ENCODE measurements around the gene SERGEF.

SERGEF gene

DNA sequence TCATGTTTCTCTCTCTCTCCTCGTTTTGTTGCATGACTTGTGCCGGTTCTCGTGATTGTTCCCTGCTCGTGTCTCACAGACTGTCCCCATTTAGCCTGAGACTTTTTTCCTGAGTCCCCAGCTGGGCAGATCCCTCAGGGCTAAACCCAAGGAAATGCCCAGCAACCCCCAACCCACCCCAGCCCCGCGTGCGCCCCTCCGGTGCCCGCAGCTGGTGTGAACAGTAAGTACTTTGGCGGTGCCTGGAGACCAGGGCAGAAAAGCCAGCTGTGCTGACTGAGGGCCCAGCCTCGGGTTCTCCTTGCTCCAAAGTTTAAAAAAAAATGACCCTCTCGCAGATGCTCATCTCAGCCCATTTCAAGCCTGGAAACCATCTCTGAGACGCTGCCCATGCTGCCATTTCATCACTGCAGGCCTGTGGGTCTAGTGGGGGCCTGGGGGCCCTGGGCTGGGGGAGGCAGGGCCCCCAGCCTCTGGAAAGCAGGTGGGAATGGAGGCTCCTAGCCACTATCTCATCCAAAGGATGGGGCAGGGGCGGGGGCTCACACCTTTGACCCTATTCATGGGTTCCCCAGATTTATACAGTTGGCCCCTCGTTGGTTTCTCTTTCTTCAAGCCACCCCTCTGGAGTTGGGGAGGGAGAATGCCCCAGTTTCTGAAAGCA lies 236.5 kb downstream of the SERGEF start:
- no peak overlapping the region for H2AFZ ChIP-seq

DNA sequence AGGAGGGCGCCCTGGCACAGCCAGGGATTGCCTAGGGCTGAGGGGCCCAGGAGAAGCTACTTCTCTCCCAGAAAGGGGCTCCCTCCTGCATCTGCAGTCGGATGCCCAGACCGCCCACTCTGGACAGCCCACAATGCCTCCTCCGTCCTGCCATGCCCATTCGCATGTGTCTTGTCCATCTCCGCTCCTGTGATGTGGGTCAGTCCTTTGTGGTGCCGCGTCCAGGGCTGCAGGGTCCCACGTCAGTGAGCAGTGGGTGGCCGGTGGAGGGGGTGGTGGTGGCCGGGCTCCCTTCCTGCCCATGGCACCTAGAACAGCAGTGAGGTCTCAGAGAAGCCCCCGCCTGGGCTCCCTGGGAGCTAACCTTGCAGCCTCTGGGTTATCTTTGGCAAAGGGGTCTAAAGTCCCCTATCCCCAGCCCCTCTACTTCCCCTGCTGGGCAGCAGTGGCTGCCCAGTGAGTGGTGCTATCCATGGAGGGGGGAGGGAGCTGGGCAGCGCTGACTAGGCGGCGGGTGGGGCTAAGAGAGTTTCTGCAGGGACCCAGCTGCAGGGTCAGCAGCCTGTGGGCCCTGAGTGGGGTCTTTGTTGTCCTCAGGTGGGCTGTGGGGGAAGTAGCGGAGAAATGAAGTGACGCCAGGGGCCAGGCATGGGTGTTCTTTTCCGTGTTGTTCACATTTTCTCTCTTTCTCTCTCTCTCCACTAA lies 237.2 kb downstream of the SERGEF start:
- H3K4me1 ChIP-seq = no peaks in the 10 kb centered on the region
- H3K4me2 ChIP-seq (ENCODE audit: low read length) = no peak overlapping the region
- H3K36me3 ChIP-seq (ENCODE audit: control insufficient read depth, insufficient read depth, low read length) = no peaks in the 10 kb centered on the region
- no peaks in the 10 kb centered on the region for H3K27me3 ChIP-seq (ENCODE audit: control insufficient read depth, insufficient read depth, low read length)
- no peak overlapping the region for H3K4me3 ChIP-seq (ENCODE audit: low read depth, low read length)
- H3K79me2 ChIP-seq = no peaks in the 10 kb centered on the region
- no peak overlapping the region for H2AFZ ChIP-seq
- H3K9me3 ChIP-seq (ENCODE audit: control insufficient read depth, low read length) = no peaks in the 10 kb centered on the region
- TF ChIP-seq, protein P1, sequence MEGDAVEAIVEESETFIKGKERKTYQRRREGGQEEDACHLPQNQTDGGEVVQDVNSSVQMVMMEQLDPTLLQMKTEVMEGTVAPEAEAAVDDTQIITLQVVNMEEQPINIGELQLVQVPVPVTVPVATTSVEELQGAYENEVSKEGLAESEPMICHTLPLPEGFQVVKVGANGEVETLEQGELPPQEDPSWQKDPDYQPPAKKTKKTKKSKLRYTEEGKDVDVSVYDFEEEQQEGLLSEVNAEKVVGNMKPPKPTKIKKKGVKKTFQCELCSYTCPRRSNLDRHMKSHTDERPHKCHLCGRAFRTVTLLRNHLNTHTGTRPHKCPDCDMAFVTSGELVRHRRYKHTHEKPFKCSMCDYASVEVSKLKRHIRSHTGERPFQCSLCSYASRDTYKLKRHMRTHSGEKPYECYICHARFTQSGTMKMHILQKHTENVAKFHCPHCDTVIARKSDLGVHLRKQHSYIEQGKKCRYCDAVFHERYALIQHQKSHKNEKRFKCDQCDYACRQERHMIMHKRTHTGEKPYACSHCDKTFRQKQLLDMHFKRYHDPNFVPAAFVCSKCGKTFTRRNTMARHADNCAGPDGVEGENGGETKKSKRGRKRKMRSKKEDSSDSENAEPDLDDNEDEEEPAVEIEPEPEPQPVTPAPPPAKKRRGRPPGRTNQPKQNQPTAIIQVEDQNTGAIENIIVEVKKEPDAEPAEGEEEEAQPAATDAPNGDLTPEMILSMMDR (IDR thresholded peaks at IDR 0.05) = no peak
- no peak overlapping the region for H3K27ac ChIP-seq
- H3K9ac ChIP-seq = no peak overlapping the region

More for the DNA sequence above, 236.5 kb downstream of the SERGEF start:
- no peak overlapping the region for H3K27ac ChIP-seq
- H3K9me3 ChIP-seq (ENCODE audit: control insufficient read depth, low read length) = no peaks in the 10 kb centered on the region
- H3K27me3 ChIP-seq (ENCODE audit: control insufficient read depth, insufficient read depth, low read length) = no peaks in the 10 kb centered on the region
- no peak overlapping the region for H3K9ac ChIP-seq
- H3K4me3 ChIP-seq (ENCODE audit: low read depth, low read length) = no peak overlapping the region
- no peaks in the 10 kb centered on the region for H3K79me2 ChIP-seq
- no peaks in the 10 kb centered on the region for H3K36me3 ChIP-seq (ENCODE audit: control insufficient read depth, insufficient read depth, low read length)
- TF ChIP-seq, protein P1 (IDR thresholded peaks at IDR 0.05) = no peak
- H3K4me1 ChIP-seq = no peaks in the 10 kb centered on the region
- H3K4me2 ChIP-seq (ENCODE audit: low read length) = no peak overlapping the region

DNA sequence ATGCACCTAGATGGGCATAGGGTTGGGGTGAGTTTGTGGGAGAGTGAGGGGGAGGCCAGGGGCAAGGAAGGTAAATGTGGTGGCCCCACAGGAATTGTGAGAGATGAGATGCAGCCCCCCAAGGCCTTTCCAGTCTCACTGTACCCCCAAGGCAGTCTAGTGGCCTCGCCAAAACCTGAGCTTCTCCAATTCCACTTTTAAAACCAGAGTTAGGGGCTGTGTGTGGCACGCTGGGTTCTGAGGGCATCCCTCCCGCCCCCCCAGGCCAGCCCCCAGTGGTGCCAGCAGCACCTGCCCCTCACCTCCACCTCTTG lies 237.9 kb downstream of the SERGEF start:
- H3K27me3 ChIP-seq (ENCODE audit: control insufficient read depth, insufficient read depth, low read length) = no peaks in the 10 kb centered on the region

DNA sequence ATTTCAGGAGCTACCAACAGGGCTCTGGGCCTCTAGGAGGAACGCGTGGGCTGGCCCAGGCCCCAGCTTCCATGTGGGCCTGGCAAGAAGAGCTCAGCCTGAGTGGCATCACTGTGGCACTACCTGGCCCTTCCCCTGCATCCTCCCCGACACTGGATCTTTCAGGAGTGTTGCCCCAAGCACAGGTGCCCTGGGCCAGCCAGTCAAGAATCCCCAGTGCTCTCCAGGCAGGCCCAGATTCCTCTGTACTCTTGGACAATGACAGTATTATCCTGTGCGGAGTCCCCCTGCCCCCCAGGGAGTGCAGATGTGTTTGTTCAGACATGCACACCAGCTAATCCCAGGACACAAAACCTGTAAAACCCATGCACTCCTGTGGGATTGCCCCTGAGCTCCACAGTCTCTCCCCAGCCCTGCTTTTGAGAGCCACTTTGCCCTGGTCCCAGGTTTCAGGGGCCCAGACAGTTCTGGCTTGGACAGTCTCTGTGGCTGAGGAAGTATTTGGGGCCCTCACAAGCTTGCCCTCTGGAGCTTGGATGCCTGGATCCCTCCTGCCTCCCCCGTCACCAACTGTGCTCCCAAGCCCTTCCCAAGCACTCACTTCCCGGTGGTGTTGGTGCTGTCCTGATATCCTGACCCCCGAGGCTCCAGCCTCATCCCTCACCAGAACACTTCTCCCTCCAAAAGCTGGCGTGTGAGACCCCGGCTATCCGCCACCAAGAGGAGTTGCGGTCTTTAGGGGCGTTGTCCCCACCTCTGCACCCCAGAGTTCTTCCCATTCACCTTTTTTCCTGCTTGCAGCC lies 238.4 kb downstream of the SERGEF start:
- H3K9me3 ChIP-seq (ENCODE audit: control insufficient read depth, low read length) = no peaks in the 10 kb centered on the region
- H2AFZ ChIP-seq = no peak overlapping the region
- H3K4me1 ChIP-seq = no peaks in the 10 kb centered on the region
- no peaks in the 10 kb centered on the region for H3K79me2 ChIP-seq
- no peak overlapping the region for H3K9ac ChIP-seq
- H3K4me3 ChIP-seq (ENCODE audit: low read depth, low read length) = no peak overlapping the region
- no peaks in the 10 kb centered on the region for H3K27me3 ChIP-seq (ENCODE audit: control insufficient read depth, insufficient read depth, low read length)
- TF ChIP-seq, protein P1 (IDR thresholded peaks at IDR 0.05) = no peak
- no peak overlapping the region for H3K27ac ChIP-seq
- no peaks in the 10 kb centered on the region for H3K36me3 ChIP-seq (ENCODE audit: control insufficient read depth, insufficient read depth, low read length)
- H3K4me2 ChIP-seq (ENCODE audit: low read length) = no peak overlapping the region

More for the DNA sequence above, 237.9 kb downstream of the SERGEF start:
- Histone ChIP-seq H2AFZ (no peak overlapping the region), H3K4me1 (no peaks in the 10 kb centered on the region), H3K79me2 (no peaks in the 10 kb centered on the region), H3K4me3 (ENCODE audit: low read depth, low read length) (no peak overlapping the region), H3K27ac (no peak overlapping the region), H3K4me2 (ENCODE audit: low read length) (no peak overlapping the region), H3K9ac (no peak overlapping the region), H3K36me3 (ENCODE audit: control insufficient read depth, insufficient read depth, low read length) (no peaks in the 10 kb centered on the region), H3K9me3 (ENCODE audit: control insufficient read depth, low read length) (no peaks in the 10 kb centered on the region)
- TF ChIP-seq, protein P1 (IDR thresholded peaks at IDR 0.05) = no peak
